Measurements from ENCODE around the gene FGF19. TPM values are rescaled to one million over a fixed set of nuclear protein-coding genes. Genes with fewer than 3 reads are reported as not detected.

FGF19 gene
- polyA plus RNA-seq, 1 experiment, result not detected

DNA sequence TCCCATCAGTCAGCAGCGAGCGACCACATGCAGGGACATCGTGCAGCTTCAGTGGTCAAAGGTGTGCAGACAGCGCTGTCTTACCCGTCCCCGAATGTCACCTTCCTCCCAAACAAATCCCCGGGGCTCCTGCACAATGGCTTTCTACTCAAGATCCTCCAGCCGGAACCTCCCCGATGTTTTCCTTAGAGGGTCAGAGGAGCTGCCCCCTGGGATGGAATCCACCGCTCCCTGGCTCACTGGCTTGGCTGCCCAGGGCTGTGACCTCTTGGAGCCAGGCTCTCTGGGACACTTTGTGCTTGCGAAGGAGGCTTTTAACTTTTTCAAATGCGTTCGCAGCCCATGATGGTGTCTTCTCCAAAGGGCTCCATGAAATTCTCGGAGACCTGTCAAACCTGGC is 17.3 kb upstream of the FGF19 start:
- H3K4me3 ChIP-seq (ENCODE audit: low read depth, low read length), result no peak overlapping the region
- ChIA-PET POLR2A (no interaction called here), CTCF (interaction anchor here (1.3 to 2.1 kb wide), 5 partner anchors 20 to 80 kb away, joined by 3 to 11 read pairs (median 5); no protein-coding TSS in a partner anchor)
- H3K27me3 ChIP-seq (ENCODE audit: control insufficient read depth, insufficient read depth, low read length), result peaks cover 49% of the 10 kb centered on the region
- TF ChIP-seq, protein P1, sequence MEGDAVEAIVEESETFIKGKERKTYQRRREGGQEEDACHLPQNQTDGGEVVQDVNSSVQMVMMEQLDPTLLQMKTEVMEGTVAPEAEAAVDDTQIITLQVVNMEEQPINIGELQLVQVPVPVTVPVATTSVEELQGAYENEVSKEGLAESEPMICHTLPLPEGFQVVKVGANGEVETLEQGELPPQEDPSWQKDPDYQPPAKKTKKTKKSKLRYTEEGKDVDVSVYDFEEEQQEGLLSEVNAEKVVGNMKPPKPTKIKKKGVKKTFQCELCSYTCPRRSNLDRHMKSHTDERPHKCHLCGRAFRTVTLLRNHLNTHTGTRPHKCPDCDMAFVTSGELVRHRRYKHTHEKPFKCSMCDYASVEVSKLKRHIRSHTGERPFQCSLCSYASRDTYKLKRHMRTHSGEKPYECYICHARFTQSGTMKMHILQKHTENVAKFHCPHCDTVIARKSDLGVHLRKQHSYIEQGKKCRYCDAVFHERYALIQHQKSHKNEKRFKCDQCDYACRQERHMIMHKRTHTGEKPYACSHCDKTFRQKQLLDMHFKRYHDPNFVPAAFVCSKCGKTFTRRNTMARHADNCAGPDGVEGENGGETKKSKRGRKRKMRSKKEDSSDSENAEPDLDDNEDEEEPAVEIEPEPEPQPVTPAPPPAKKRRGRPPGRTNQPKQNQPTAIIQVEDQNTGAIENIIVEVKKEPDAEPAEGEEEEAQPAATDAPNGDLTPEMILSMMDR (IDR thresholded peaks at IDR 0.05; ENCODE audit: insufficient read depth, low read depth, low read length), result no peak
- no peaks in the 10 kb centered on the region for H3K36me3 ChIP-seq (ENCODE audit: control insufficient read depth, insufficient read depth, low read length)
- no peak for DNase-seq (ENCODE audit: low read depth)

DNA sequence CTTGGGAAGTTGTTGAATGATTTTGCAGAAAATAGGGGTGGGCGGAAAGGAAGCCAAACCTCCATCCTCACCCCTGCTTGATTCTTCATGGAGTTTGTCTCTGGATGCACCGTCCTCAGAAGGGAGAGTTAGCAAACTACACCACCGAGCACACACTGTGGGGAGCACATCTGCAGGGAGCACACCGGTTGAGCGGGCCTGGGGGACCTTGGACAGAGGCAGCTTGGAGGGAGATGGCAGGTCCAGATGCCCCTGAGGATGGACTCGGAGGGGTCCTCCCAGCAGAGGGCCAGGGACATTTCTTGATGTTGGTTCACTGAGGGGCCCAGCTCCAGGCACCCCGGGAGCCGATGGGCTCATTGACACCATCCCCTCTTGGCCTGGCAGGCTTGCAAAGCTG is 15.1 kb upstream of the FGF19 start:
- ChIA-PET CTCF (interaction anchor here (0.6 to 1.4 kb wide), 4 partner anchors 9 to 200 kb away, joined by 3 read pairs; no protein-coding TSS in a partner anchor), POLR2A (no interaction called here)
- DNase-seq (ENCODE audit: low read depth), result no peak
- Histone ChIP-seq H3K4me3 (ENCODE audit: low read depth, low read length) (no peak overlapping the region), H3K27me3 (ENCODE audit: control insufficient read depth, insufficient read depth, low read length) (peaks cover 45% of the 10 kb centered on the region), H3K36me3 (ENCODE audit: control insufficient read depth, insufficient read depth, low read length) (no peaks in the 10 kb centered on the region)
- TF ChIP-seq, protein P1 (IDR thresholded peaks at IDR 0.05; ENCODE audit: insufficient read depth, low read depth, low read length), result no peak

- DNase-seq (ENCODE audit: low read depth), result no peak
- peaks cover 44% of the 10 kb centered on the region for H3K27me3 ChIP-seq (ENCODE audit: control insufficient read depth, insufficient read depth, low read length)
Measured at GRCh38 chr11:69718147-69718546, 14.3 kb upstream of the FGF19 start.

GRCh38 chr11:69716891-69717747 is 13.3 kb upstream of the FGF19 start:
- TF ChIP-seq, protein P1 (IDR thresholded peaks at IDR 0.05; ENCODE audit: insufficient read depth, low read depth, low read length), result no peak
- CTCF ChIA-PET, result interaction anchor here (1.1 to 1.3 kb wide), 4 partner anchors 17 to 192 kb away, joined by 3 read pairs; no protein-coding TSS in a partner anchor

More at GRCh38 chr11:69718147-69718546, 14.3 kb upstream of the FGF19 start:
- TF ChIP-seq, protein P1 (IDR thresholded peaks at IDR 0.05; ENCODE audit: insufficient read depth, low read depth, low read length), result peak; percentile 51
- Histone ChIP-seq H3K4me3 (ENCODE audit: low read depth, low read length) (no peak overlapping the region), H3K36me3 (ENCODE audit: control insufficient read depth, insufficient read depth, low read length) (no peaks in the 10 kb centered on the region)
- POLR2A ChIA-PET, result no interaction called here
- CTCF ChIA-PET, result interaction anchor here (0.7 to 1.3 kb wide), 10 partner anchors 8 to 1115 kb away, joined by 3 to 6 read pairs (median 3); no protein-coding TSS in a partner anchor

GRCh38 chr11:69716099-69716498 is 12.3 kb upstream of the FGF19 start:
- no peak overlapping the region for H3K4me3 ChIP-seq (ENCODE audit: low read depth, low read length)
- H3K27me3 ChIP-seq (ENCODE audit: control insufficient read depth, insufficient read depth, low read length), result peaks cover 32% of the 10 kb centered on the region
- CTCF ChIA-PET, result interaction anchor here (1.0 to 1.3 kb wide), 3 partner anchors 9 to 193 kb away, joined by 3 read pairs; no protein-coding TSS in a partner anchor
- TF ChIP-seq, protein P1 (IDR thresholded peaks at IDR 0.05; ENCODE audit: insufficient read depth, low read depth, low read length), result no peak
- DNase-seq (ENCODE audit: low read depth), result no peak
- H3K36me3 ChIP-seq (ENCODE audit: control insufficient read depth, insufficient read depth, low read length), result no peaks in the 10 kb centered on the region
- POLR2A ChIA-PET, result no interaction called here

More at GRCh38 chr11:69716891-69717747, 13.3 kb upstream of the FGF19 start:
- Histone ChIP-seq H3K4me3 (ENCODE audit: low read depth, low read length) (no peak overlapping the region), H3K27me3 (ENCODE audit: control insufficient read depth, insufficient read depth, low read length) (peaks cover 39% of the 10 kb centered on the region), H3K36me3 (ENCODE audit: control insufficient read depth, insufficient read depth, low read length) (no peaks in the 10 kb centered on the region)
- DNase-seq (ENCODE audit: low read depth), result no peak
- POLR2A ChIA-PET, result no interaction called here
